Measurements from ENCODE around the gene NPRL2. TPM values are rescaled to one million over a fixed set of nuclear protein-coding genes. Genes with fewer than 3 reads are reported as not detected.

NPRL2 gene
- total and polyA plus RNA-seq, 9 of the 15 experiments (the other 6 are each of a cell fraction or from before 2014, with no cell fraction given): 17.4 to 40.4 (median 24.4) TPM

DNA sequence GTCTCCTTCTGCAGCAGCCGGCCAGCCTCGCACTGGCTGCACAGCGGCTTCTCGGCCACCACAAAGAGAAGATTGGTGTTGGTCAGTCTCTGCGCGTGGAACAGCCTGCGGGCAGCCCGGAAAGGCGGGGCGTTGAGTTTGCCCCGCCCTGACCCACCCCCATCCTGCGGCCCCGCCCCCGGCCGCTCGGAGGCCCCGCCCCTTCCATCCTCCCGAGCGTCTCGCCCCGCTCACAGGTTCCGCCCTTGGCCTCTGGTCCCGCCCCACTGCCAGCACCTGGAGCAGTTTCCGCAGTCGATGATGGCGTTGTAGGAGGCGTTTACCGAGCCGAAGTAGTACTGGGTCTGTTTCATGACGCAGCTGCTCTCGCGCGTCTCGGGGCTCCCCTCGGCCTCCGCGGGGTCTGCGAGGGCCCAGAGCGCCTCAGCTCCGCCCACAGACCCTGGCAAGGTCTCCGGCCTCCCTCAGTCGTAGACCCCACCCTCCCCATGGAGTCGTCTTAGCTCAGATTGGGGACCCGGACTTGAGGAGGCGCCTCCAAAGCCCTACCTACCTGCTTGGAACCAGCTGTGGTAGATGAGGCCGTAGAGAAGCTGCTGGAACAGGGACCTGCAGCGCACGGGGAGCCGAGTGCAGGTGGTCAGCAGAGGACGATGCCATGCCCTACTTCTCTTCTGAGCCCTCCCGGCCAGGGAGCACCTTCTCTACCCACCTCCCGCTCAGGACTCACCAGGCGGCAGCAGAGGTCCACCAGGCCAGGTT lies 14.7 kb upstream of the NPRL2 start (continued):
- TF ChIP-seq CCAR2 (IDR thresholded peaks at IDR 0.05; ENCODE audit: low read depth, low read length) (no peak), ZNF347 (CRISPR knock-in tag; IDR thresholded peaks at IDR 0.05; ENCODE audit: low read depth) (no peak), TCF3 (CRISPR knock-in tag; IDR thresholded peaks at IDR 0.05) (no peak), GTF2A2 (tag; IDR thresholded peaks at IDR 0.05) (no peak), POLR3G (IDR thresholded peaks at IDR 0.05; ENCODE audit: extremely low read depth, insufficient read length, insufficient replicate concordance) (no peak), ZKSCAN3 (CRISPR knock-in tag; IDR thresholded peaks at IDR 0.05) (no peak), NR2C1 (IDR thresholded peaks at IDR 0.05) (no peak), NR2C1 (tag; IDR thresholded peaks at IDR 0.05) (no peak), ZBED1 (IDR thresholded peaks at IDR 0.05) (no peak), LARP7 (IDR thresholded peaks at IDR 0.05) (no peak), CXXC5 (CRISPR knock-in tag; IDR thresholded peaks at IDR 0.05) (peak; percentile 12), RNF2 (IDR thresholded peaks at IDR 0.05) (no peak), YBX1 (IDR thresholded peaks at IDR 0.05) (no peak), ZNF57 (CRISPR knock-in tag; IDR thresholded peaks at IDR 0.05) (no peak), RBM22 (IDR thresholded peaks at IDR 0.05; ENCODE audit: low read depth, low read length, poor library complexity, severe bottlenecking) (no peak), ZNF586 (CRISPR knock-in tag; conservative IDR thresholded peaks at IDR 0.05) (no peak), FOSL1 (tag; conservative IDR thresholded peaks at IDR 0.05) (no peak), NRF1 (conservative IDR thresholded peaks at IDR 0.05 in 1 of 2, IDR thresholded peaks at IDR 0.05 in 1 of 2) (peak in 1 of 2 experiments; percentile 47; a peak in 2 of 4 replicates), BRF1 (IDR thresholded peaks at IDR 0.05; ENCODE audit: borderline replicate concordance, extremely low read depth, insufficient read length) (no peak), ILK (tag; IDR thresholded peaks at IDR 0.05; ENCODE audit: borderline replicate concordance, low read depth) (no peak), ZEB2 (IDR thresholded peaks at IDR 0.05) (0 out of 2 replicates have a peak, but pooled peaks have one; percentile 26), CBX3 (IDR thresholded peaks at IDR 0.05; ENCODE audit: borderline replicate concordance in 1 of 2, low read length in 2 of 2) (no peak), MTA2 (IDR thresholded peaks at IDR 0.05; ENCODE audit: low read depth) (no peak), POLR2G (IDR thresholded peaks at IDR 0.05; ENCODE audit: low read depth, low read length) (peak; percentile 57; the same call in 1 of the 2 replicates), SPI1 (IDR thresholded peaks at IDR 0.05; ENCODE audit: borderline replicate concordance, low read depth, low read length) (0 out of 2 replicates have a peak, but pooled peaks have one; percentile 40)
- TF ChIP-seq, protein P1, sequence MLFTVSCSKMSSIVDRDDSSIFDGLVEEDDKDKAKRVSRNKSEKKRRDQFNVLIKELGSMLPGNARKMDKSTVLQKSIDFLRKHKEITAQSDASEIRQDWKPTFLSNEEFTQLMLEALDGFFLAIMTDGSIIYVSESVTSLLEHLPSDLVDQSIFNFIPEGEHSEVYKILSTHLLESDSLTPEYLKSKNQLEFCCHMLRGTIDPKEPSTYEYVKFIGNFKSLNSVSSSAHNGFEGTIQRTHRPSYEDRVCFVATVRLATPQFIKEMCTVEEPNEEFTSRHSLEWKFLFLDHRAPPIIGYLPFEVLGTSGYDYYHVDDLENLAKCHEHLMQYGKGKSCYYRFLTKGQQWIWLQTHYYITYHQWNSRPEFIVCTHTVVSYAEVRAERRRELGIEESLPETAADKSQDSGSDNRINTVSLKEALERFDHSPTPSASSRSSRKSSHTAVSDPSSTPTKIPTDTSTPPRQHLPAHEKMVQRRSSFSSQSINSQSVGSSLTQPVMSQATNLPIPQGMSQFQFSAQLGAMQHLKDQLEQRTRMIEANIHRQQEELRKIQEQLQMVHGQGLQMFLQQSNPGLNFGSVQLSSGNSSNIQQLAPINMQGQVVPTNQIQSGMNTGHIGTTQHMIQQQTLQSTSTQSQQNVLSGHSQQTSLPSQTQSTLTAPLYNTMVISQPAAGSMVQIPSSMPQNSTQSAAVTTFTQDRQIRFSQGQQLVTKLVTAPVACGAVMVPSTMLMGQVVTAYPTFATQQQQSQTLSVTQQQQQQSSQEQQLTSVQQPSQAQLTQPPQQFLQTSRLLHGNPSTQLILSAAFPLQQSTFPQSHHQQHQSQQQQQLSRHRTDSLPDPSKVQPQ (CRISPR knock-in tag; IDR thresholded peaks at IDR 0.05; ENCODE audit: borderline replicate concordance): no peak
- TF ChIP-seq, protein P2, sequence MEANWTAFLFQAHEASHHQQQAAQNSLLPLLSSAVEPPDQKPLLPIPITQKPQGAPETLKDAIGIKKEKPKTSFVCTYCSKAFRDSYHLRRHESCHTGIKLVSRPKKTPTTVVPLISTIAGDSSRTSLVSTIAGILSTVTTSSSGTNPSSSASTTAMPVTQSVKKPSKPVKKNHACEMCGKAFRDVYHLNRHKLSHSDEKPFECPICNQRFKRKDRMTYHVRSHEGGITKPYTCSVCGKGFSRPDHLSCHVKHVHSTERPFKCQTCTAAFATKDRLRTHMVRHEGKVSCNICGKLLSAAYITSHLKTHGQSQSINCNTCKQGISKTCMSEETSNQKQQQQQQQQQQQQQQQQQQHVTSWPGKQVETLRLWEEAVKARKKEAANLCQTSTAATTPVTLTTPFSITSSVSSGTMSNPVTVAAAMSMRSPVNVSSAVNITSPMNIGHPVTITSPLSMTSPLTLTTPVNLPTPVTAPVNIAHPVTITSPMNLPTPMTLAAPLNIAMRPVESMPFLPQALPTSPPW (CRISPR knock-in tag; IDR thresholded peaks at IDR 0.05): peak; percentile 20; the same call in 1 of the 2 replicates

Measured in K562 (cell line).